Heart left ventricle (tissue), 16 donors: ENCODE data around the gene SYNGR2. TPM values are rescaled to one million over a fixed set of nuclear protein-coding genes. Genes with fewer than 3 reads are reported as not detected.
A peak's percentile ranks its signal among the peaks of the same experiment; 100 is the strongest.

Source experiments
- ATAC-seq, 4 donors: fragments of 200-7000 bp; cut with Tn5 transposase; one replicate each; pipeline ENCODE4 v1.9.1; 2020 to 2022; ENCODE audit warnings: moderate library complexity in 4 of 4, mild to moderate bottlenecking in 3 of 4, moderate number of reproducible peaks in 1 of 4
- DNase-seq, 5 donors: peaks; one replicate each; pipeline ENCODE4 v3.0.0-alpha.2; 2020
- H3K27ac ChIP-seq, 12 donors: fragments of 200-600 bp; sonication (generic) in 4 of 12; one replicate each; pipeline versions ENCODE4 v1.5.0 to v1.8.0; 2016 to 2022; ENCODE audit warnings: mild to moderate bottlenecking in 2 of 12
- H3K27me3 ChIP-seq, 9 donors: fragments of 200-600 bp; sonication (generic) in 2 of 9; one replicate each; pipeline versions ENCODE4 v1.5.1 to v1.8.0; 2016 to 2022; ENCODE audit warnings: mild to moderate bottlenecking in 3 of 9
- H3K36me3 ChIP-seq, 9 donors: fragments of 200-600 bp; sonication (generic) in 2 of 9; one replicate each; pipeline versions ENCODE4 v1.5.0 to v1.8.0; 2018 to 2022; ENCODE audit warnings: mild to moderate bottlenecking in 2 of 9
- H3K4me1 ChIP-seq, 12 donors: fragments of 200-600 bp; sonication (generic) in 4 of 12; one replicate each; pipeline versions ENCODE4 v1.5.0 to v1.8.0; 2016 to 2022; ENCODE audit warnings: mild to moderate bottlenecking in 3 of 12
- H3K4me3 ChIP-seq, 12 donors: fragments of 200-600 bp; sonication (generic) in 4 of 12; one replicate each; pipeline versions ENCODE4 v1.5.0 to v1.8.0; 2017 to 2022; ENCODE audit warnings: mild to moderate bottlenecking in 9 of 12, moderate library complexity in 4 of 12
- H3K9me3 ChIP-seq, 12 donors: fragments of 200-600 bp; sonication (generic) in 4 of 12; one replicate each; pipeline versions ENCODE4 v1.5.0 to v1.8.0; 2016 to 2022; ENCODE audit warnings: mild to moderate bottlenecking in 1 of 12
- POLR2A ChIP-seq, 2 donors: fragments of 450-650 bp; IDR thresholded peaks; one replicate each; pipeline ENCODE4 v1.6.1; 2017; ENCODE audit warnings: antibody characterized with exemption in 2 of 2, mild to moderate bottlenecking in 2 of 2, moderate library complexity in 2 of 2
- WGBS, 4 donors: extraction: QIAGEN DNeasy Blood & Tissue Kit in 2 of 4; methylation state at CpG; one replicate each; pipeline versions ENCODE4 v1.1.5 to v1.1.7; 2013 to 2018; 5-methylcytosine and 5-hydroxymethylcytosine counted together
- intact Hi-C, 10 donors: fragments of 100-400 bp; cut with DNase I; formaldehyde crosslinking; loops; one replicate each; pipeline versions ENCODE4 v1.11.1 to v1.14.2; 2022
- polyA plus RNA-seq, 2 donors: library from polyadenylated mRNA; stranded (reverse); fragments of 200-250 nt; gene quantifications; one replicate each; pipeline ENCODE4 v1.2.3, GENCODE V29; 2013
- total RNA-seq, 9 donors: library from RNA; depleted of rRNA in 2 of 9; stranded (reverse); fragments of >200 nt in 2 of 9; fragmentation: NEBNext Ultra II Directional in 3 of 9; extraction: Animal tissue kit (Norgen Biotek cat#: 25700) in 3 of 9; gene quantifications; one replicate each; pipeline versions ENCODE4 v1.1.0 to v1.2.4, GENCODE V29; 2016 to 2023
- TF ChIP-seq, protein P1 (sequence below), 12 donors: fragments of 200-600 bp; sonication (generic) in 4 of 12; IDR thresholded peaks; one replicate each; pipeline versions ENCODE4 v1.5.0 to v1.8.0; 2018 to 2022; ENCODE audit warnings: antibody characterized with exemption in 12 of 12, mild to moderate bottlenecking in 5 of 12
- donor health status: ischemic (EF 13 %, LVEDD 7.1; RV severe dilation, severe dysfunction).
- donor health status: healthy with polysubstance abuse.
- donor health status: DM: no; HTN: yes; CAD: no.
- donor health status: DM: no; HTN: no; CAD: no.
- donor health status: ischemic (EF 25% LVEDD 6.9; RV normal size, moderate dysfunction).
- donor health status: ischemic (EF 25% LVEDD 5.7; RV mildly dilated, moderate dysfunction).
- donor health status: healthy.
- donor health status: DM: yes; HTN: yes; CAD: no.
- donor health status: ischemic (EF 35%, LVEDD 5.7; RV mildly dilated, moderate dysfunction).
- donor health status: nonischemic (EF 11% LVEDD 7.7; RV severe dilation, severe dysfunction).
- donor health status: DM: yes; HTN: yes; CAD: no.
- donor health status: PGD.
- donor health status: ischemic (EF 29% LVEDD 5.4; RV normal size, mild dysfunction).
- donor health status: nonischemic (EF 23%, LVEDD 6.1; RV moderate dilation, normal function).

The SYNGR2 gene
- total and polyA plus RNA-seq, 11 donors: 99.5 to 268 (median 135) TPM

GRCh38 chr17:78123258-78123929 lies 45.0 kb upstream of the SYNGR2 start:
- Histone ChIP-seq H3K4me1 (peaks cover 14 to 57% (median 41%) of the 10 kb centered on the region in 12 donors), H3K36me3 (peaks cover 0 to 83% (median 45%) of the 10 kb centered on the region in 9 donors), H3K4me3 (no peak overlapping the region), H3K27ac (no peak overlapping the region), H3K27me3 (no peaks in the 10 kb centered on the region), H3K9me3 (no peaks in the 10 kb centered on the region)
- ATAC-seq: no peak
- 91 to 96% (median 95%) methylated on average over 5 of the region's 5 CpGs for WGBS, 4 donors
- DNase-seq: no peak
- intact Hi-C loops: no loop called here
- TF ChIP-seq POLR2A (IDR thresholded peaks at IDR 0.05): no peak
- TF ChIP-seq, protein P1, sequence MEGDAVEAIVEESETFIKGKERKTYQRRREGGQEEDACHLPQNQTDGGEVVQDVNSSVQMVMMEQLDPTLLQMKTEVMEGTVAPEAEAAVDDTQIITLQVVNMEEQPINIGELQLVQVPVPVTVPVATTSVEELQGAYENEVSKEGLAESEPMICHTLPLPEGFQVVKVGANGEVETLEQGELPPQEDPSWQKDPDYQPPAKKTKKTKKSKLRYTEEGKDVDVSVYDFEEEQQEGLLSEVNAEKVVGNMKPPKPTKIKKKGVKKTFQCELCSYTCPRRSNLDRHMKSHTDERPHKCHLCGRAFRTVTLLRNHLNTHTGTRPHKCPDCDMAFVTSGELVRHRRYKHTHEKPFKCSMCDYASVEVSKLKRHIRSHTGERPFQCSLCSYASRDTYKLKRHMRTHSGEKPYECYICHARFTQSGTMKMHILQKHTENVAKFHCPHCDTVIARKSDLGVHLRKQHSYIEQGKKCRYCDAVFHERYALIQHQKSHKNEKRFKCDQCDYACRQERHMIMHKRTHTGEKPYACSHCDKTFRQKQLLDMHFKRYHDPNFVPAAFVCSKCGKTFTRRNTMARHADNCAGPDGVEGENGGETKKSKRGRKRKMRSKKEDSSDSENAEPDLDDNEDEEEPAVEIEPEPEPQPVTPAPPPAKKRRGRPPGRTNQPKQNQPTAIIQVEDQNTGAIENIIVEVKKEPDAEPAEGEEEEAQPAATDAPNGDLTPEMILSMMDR (IDR thresholded peaks at IDR 0.05): no peak

- TF ChIP-seq, protein P1 (IDR thresholded peaks at IDR 0.05): no peak
- no peak for TF ChIP-seq POLR2A (IDR thresholded peaks at IDR 0.05)
- ATAC-seq (no peak), DNase-seq (peak in 1 of 5 donors; percentile 33)
- Histone ChIP-seq H3K27me3 (no peaks in the 10 kb centered on the region), H3K4me1 (peaks cover 14 to 63% (median 47%) of the 10 kb centered on the region in 12 donors), H3K36me3 (peaks cover 0 to 74% (median 40%) of the 10 kb centered on the region in 9 donors), H3K4me3 (peak overlapping the region in 2 of 12 donors; percentile 39 to 87), H3K9me3 (no peaks in the 10 kb centered on the region), H3K27ac (peak overlapping the region in 8 of 12 donors; percentile 76 to 98 (median 96))
- intact Hi-C loops: no loop called here
- WGBS, 4 donors: 76 to 82% (median 82%) methylated on average over 17 to 30 of the region's 30 CpGs
These were observed 44.1 kb upstream of the SYNGR2 start for GRCh38 chr17:78124081-78124835.

DNA sequence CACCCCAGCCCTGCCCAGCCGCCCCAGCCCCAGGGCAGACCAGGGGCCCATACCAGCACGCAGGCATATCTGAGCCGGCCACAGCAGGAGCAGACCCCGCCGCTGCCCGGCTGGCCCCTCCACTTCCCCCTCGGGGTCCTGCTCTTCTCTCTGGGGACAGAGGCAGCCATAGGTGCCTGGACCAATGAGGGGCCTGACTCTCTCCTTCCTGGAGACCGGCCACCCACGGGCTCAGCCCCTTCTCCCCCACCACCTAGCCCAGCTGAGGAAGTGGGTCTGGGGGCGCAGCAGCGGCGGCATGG lies 43.6 kb upstream of the SYNGR2 start:
- H3K9me3 ChIP-seq: no peaks in the 10 kb centered on the region
- ATAC-seq (no peak), DNase-seq (peak in 1 of 5 donors; percentile 21)
- no peaks in the 10 kb centered on the region for H3K27me3 ChIP-seq
- peaks cover 14 to 68% (median 53%) of the 10 kb centered on the region in 12 donors for H3K4me1 ChIP-seq
- TF ChIP-seq POLR2A (IDR thresholded peaks at IDR 0.05): no peak
- TF ChIP-seq, protein P1 (IDR thresholded peaks at IDR 0.05): no peak
- peak overlapping the region in 5 of 12 donors; percentile 32 to 87 (median 34) for H3K4me3 ChIP-seq
- peak overlapping the region in 11 of 12 donors; percentile 76 to 98 (median 94) for H3K27ac ChIP-seq
- peaks cover 0 to 69% (median 38%) of the 10 kb centered on the region in 9 donors for H3K36me3 ChIP-seq
- intact Hi-C loops: loop anchor here in 8 of 10 donors (5.0 kb wide), 3 partner anchors 48 to 128 kb away; no protein-coding TSS in a partner anchor
- 48 to 79% (median 73%) methylated on average over 5 to 12 of the region's 12 CpGs; no CpG with 5 or more reads in 1 of the 4 donors for WGBS, 4 donors
